ENCODE data around the gene GPN2. TPM values are rescaled to one million over a fixed set of nuclear protein-coding genes. Genes with fewer than 3 reads are reported as not detected.
A peak's percentile ranks its signal among the peaks of the same experiment; 100 is the strongest.

GPN2 gene
- total RNA-seq, 2 donors from 2014 or later, result 4.7 to 7.2 TPM

- Histone ChIP-seq H3K4me3 (no peak overlapping the region), H3K27ac (no peak overlapping the region), H3K27me3 (no peaks in the 10 kb centered on the region), H3K36me3 (peaks cover 68% of the 10 kb centered on the region), H3K9me3 (no peaks in the 10 kb centered on the region), H3K4me1 (no peaks in the 10 kb centered on the region)
- no peak for DNase-seq (ENCODE audit: low spot score)
- no peak for TF ChIP-seq CTCF (IDR thresholded peaks at IDR 0.05)
These were observed 36.5 kb downstream of the GPN2 start for GRCh38 chr1:26853600-26853999.

GRCh38 chr1:26853156-26853555 lies 36.9 kb downstream of the GPN2 start:
- peak; percentile 62 to 87 for TF ChIP-seq CTCF (IDR thresholded peaks at IDR 0.05)
- H3K27me3 ChIP-seq, result no peaks in the 10 kb centered on the region
- peaks cover 72% of the 10 kb centered on the region for H3K36me3 ChIP-seq
- DNase-seq (ENCODE audit: low spot score), result peak; percentile 89
- H3K4me1 ChIP-seq, result no peaks in the 10 kb centered on the region
- no peaks in the 10 kb centered on the region for H3K9me3 ChIP-seq
- H3K27ac ChIP-seq, result no peak overlapping the region
- no peak overlapping the region for H3K4me3 ChIP-seq

GRCh38 chr1:26852701-26853100 lies 37.4 kb downstream of the GPN2 start:
- peaks cover 77% of the 10 kb centered on the region for H3K36me3 ChIP-seq
- TF ChIP-seq CTCF (IDR thresholded peaks at IDR 0.05), result no peak
- H3K9me3 ChIP-seq, result no peaks in the 10 kb centered on the region

GRCh38 chr1:26851106-26851684 lies 38.9 kb downstream of the GPN2 start:
- no peak overlapping the region for H3K4me3 ChIP-seq
- TF ChIP-seq CTCF (IDR thresholded peaks at IDR 0.05), result no peak
- no peaks in the 10 kb centered on the region for H3K4me1 ChIP-seq
- no peak overlapping the region for H3K27ac ChIP-seq
- no peak for DNase-seq (ENCODE audit: low spot score)
- peaks cover 77% of the 10 kb centered on the region for H3K36me3 ChIP-seq
- no peaks in the 10 kb centered on the region for H3K27me3 ChIP-seq
- H3K9me3 ChIP-seq, result no peaks in the 10 kb centered on the region

More at GRCh38 chr1:26852701-26853100, 37.4 kb downstream of the GPN2 start:
- Histone ChIP-seq H3K27me3 (no peaks in the 10 kb centered on the region), H3K4me3 (no peak overlapping the region), H3K4me1 (no peaks in the 10 kb centered on the region), H3K27ac (no peak overlapping the region)
- DNase-seq (ENCODE audit: low spot score), result no peak

- H3K27me3 ChIP-seq, result no peaks in the 10 kb centered on the region
- no peak overlapping the region for H3K27ac ChIP-seq
- no peak for DNase-seq (ENCODE audit: low spot score)
- H3K9me3 ChIP-seq, result no peaks in the 10 kb centered on the region
- TF ChIP-seq CTCF (IDR thresholded peaks at IDR 0.05), result no peak
- H3K4me3 ChIP-seq, result no peak overlapping the region
- H3K4me1 ChIP-seq, result no peaks in the 10 kb centered on the region
- peaks cover 61% of the 10 kb centered on the region for H3K36me3 ChIP-seq
These were observed 40.9 kb downstream of the GPN2 start for GRCh38 chr1:26848941-26849774.

Measured in right atrium auricular region (tissue), 2 donors.